A549 (cell line): ENCODE results near the gene FXYD7. TPM values are rescaled to one million over a fixed set of nuclear protein-coding genes. Genes with fewer than 3 reads are reported as not detected.
A peak's percentile ranks its signal among the peaks of the same experiment; 100 is the strongest.

ENCODE experiments used
- ATAC-seq, 2 experiments: fragments of 200-7000 bp in 1 of 2; fragments of >200 bp in 1 of 2; cut with Nextera tagmentation in 1 of 2; cut with Tn5 transposase in 1 of 2; 3 replicates each; pipeline versions ENCODE4 v1.8.0 to v1.9.1; 2018 to 2020; ENCODE audit warnings: mild to moderate bottlenecking in 1 of 2, moderate library complexity in 1 of 2
- CTCF ChIA-PET: fragments of 300-600 bp; sonication (Branson Sonifier 250); formaldehyde crosslinking; extraction: SDS; loops from one replicate; lab custom pipeline; 2021; ENCODE audit warnings: antibody characterized with exemption, inconsistent platforms; lab: Yijun Ruan, JAX
- POLR2A ChIA-PET: fragments of 350-600 bp; formaldehyde crosslinking; extraction: SDS; loops from one replicate; lab custom pipeline; 2021; ENCODE audit warnings: antibody characterized with exemption, inconsistent platforms; lab: Yijun Ruan, JAX
- DNase-seq, 2 experiments: peaks; one replicate each; pipeline versions ENCODE4 v3.0.0 to v3.0.0-alpha.2; 2011 to 2016; ENCODE audit warnings: low read depth in 1 of 2, low spot score in 1 of 2
- FAIRE-seq: peaks from 2 replicates; lab custom pipeline; 2011; peaks lifted over from hg19 to GRCh38; lab: Jason Lieb, UNC
- H3K27ac ChIP-seq, 2 experiments: fragments of >200 bp; sonication (Bioruptor Twin); formaldehyde crosslinking; 3 replicates each; pipeline ENCODE4 v1.5.1; 2016 to 2017
- H3K4me1 ChIP-seq: fragments of >200 bp; sonication (Bioruptor Twin); formaldehyde crosslinking; 3 replicates; pipeline ENCODE4 v1.6.1; 2016
- H3K4me2 ChIP-seq: fragments of >200 bp; sonication (Bioruptor Twin); formaldehyde crosslinking; 3 replicates; pipeline ENCODE4 v1.6.1; 2016
- H3K4me3 ChIP-seq: fragments of >200 bp; sonication (Bioruptor Twin); formaldehyde crosslinking; 3 replicates; pipeline ENCODE4 v1.5.1; 2016
- H3K9me3 ChIP-seq: fragments of >200 bp; sonication (Bioruptor Twin); formaldehyde crosslinking; 3 replicates; pipeline ENCODE4 v1.6.1; 2016
- BHLHE40 ChIP-seq: IDR thresholded peaks from 2 replicates; pipeline ENCODE4 v1.6.1; 2012; ENCODE audit warnings: low read depth, low read length, inconsistent platforms
- CBX8 ChIP-seq: fragments of 200-600 bp; sonication (generic); IDR thresholded peaks from 2 replicates; pipeline ENCODE4 v1.6.1; 2016
- CTCF ChIP-seq: fragments of >200 bp; sonication (Bioruptor Twin); formaldehyde crosslinking; IDR thresholded peaks from 3 replicates; pipeline ENCODE4 v1.5.1; 2016
- EHF ChIP-seq: fragments of 250-450 bp; sonication (Bioruptor Pico); IDR thresholded peaks from 2 replicates; pipeline ENCODE4 v1.5.0; 2020; ENCODE audit warnings: mild to moderate bottlenecking
- EHMT2 ChIP-seq: fragments of 200-600 bp; sonication (generic); IDR thresholded peaks from 2 replicates; pipeline ENCODE4 v1.6.1; 2016; ENCODE audit warnings: antibody characterized with exemption, low read depth, mild to moderate bottlenecking, moderate library complexity
- ESRRA ChIP-seq: fragments of 150-350 bp; IDR thresholded peaks from 2 replicates; pipeline ENCODE4 v1.6.1; 2014; ENCODE audit warnings: mild to moderate bottlenecking, low read length, borderline replicate concordance
- GATA3 ChIP-seq: IDR thresholded peaks from 2 replicates; pipeline ENCODE4 v1.6.1; 2012; ENCODE audit warnings: borderline replicate concordance
- HDAC2 ChIP-seq: fragments of 200-600 bp; sonication (generic); IDR thresholded peaks from 2 replicates; pipeline ENCODE4 v1.6.1; 2016
- HEYL ChIP-seq: fragments of 250-450 bp; sonication (Bioruptor Pico); IDR thresholded peaks from 2 replicates; pipeline ENCODE4 v1.8.0; 2021; ENCODE audit warnings: mild to moderate bottlenecking, moderate library complexity
- HOXA7 ChIP-seq: fragments of 250-450 bp; sonication (Bioruptor Pico); IDR thresholded peaks from 2 replicates; pipeline ENCODE4 v1.5.0; 2020; ENCODE audit warnings: mild to moderate bottlenecking, moderate library complexity
- JUNB ChIP-seq: fragments of >200 bp; sonication (Bioruptor Twin); formaldehyde crosslinking; IDR thresholded peaks from 2 replicates; pipeline ENCODE4 v1.6.1; 2016
- MAFK ChIP-seq: fragments of 450-650 bp; IDR thresholded peaks from 2 replicates; pipeline ENCODE4 v1.6.1; 2014; ENCODE audit not compliant: partially characterized antibody
- PHF8 ChIP-seq: fragments of 200-600 bp; sonication (generic); IDR thresholded peaks from 2 replicates; pipeline ENCODE4 v1.6.1; 2016; ENCODE audit warnings: low read depth, mild to moderate bottlenecking, antibody characterized with exemption, moderate library complexity, borderline replicate concordance
- RAD21 ChIP-seq, 2 experiments: fragments of >200 bp in 1 of 2; sonication (Bioruptor Twin) in 1 of 2; formaldehyde crosslinking in 1 of 2; IDR thresholded peaks in 1 of 2; conservative IDR thresholded peaks in 1 of 2; 2 replicates in 1 of 2; 3 replicates in 1 of 2; pipeline ENCODE4 v1.6.1; 2012 to 2018; ENCODE audit warnings: inconsistent platforms in 1 of 2
- RARB ChIP-seq: fragments of 250-450 bp; sonication (Bioruptor Pico); IDR thresholded peaks from 2 replicates; pipeline ENCODE4 v1.8.0; 2021; ENCODE audit warnings: mild to moderate bottlenecking, moderate library complexity
- SMC3 ChIP-seq: fragments of >200 bp; sonication (Bioruptor Twin); formaldehyde crosslinking; IDR thresholded peaks from 3 replicates; pipeline ENCODE4 v1.6.1; 2018; ENCODE audit warnings: inconsistent platforms
- SREBF2 ChIP-seq: fragments of 450-650 bp; IDR thresholded peaks from 2 replicates; pipeline ENCODE4 v1.6.1; 2014; ENCODE audit warnings: mild to moderate bottlenecking, moderate library complexity
- TFCP2L1 ChIP-seq: fragments of 250-450 bp; sonication (Bioruptor Pico); IDR thresholded peaks from 2 replicates; pipeline ENCODE4 v1.5.0; 2021; ENCODE audit warnings: mild to moderate bottlenecking
- ZFP36 ChIP-seq: fragments of 450-650 bp; IDR thresholded peaks from 2 replicates; pipeline ENCODE4 v1.6.1; 2014; ENCODE audit warnings: borderline replicate concordance; ENCODE audit not compliant: partially characterized antibody
- WGBS: methylation state at CpG from one replicate; pipeline ENCODE4 v1.1.6; 2017; ENCODE audit errors: missing lambda C conversion rate; 5-methylcytosine and 5-hydroxymethylcytosine counted together
- polyA plus RNA-seq, 4 experiments: library from polyadenylated mRNA; depleted of rRNA in 3 of 4; stranded (reverse); fragments of >200 nt; fragmentation: RNase III in 1 of 4; extraction: RNeasy Plus Mini Kit Qiagen cat#74134 plus additional on column Dnase treatment in 1 of 4; gene quantifications; 2 replicates in 3 of 4; 3 replicates in 1 of 4; pipeline ENCODE4 v1.2.3, GENCODE V29; 2011 to 2017
- TF ChIP-seq, protein P1 (sequence below): fragments of 250-450 bp; sonication (Bioruptor Pico); IDR thresholded peaks from 2 replicates; pipeline ENCODE4 v1.5.0; 2020; ENCODE audit warnings: low read depth, mild to moderate bottlenecking, moderate library complexity
- TF ChIP-seq, protein P2 (sequence below): IDR thresholded peaks from 2 replicates; pipeline ENCODE4 v1.6.1; 2012; ENCODE audit warnings: low read depth, borderline replicate concordance

FXYD7 gene
- polyA plus RNA-seq, 2 of the 4 experiments (the other 2 are of a cell fraction), result not detected

DNA sequence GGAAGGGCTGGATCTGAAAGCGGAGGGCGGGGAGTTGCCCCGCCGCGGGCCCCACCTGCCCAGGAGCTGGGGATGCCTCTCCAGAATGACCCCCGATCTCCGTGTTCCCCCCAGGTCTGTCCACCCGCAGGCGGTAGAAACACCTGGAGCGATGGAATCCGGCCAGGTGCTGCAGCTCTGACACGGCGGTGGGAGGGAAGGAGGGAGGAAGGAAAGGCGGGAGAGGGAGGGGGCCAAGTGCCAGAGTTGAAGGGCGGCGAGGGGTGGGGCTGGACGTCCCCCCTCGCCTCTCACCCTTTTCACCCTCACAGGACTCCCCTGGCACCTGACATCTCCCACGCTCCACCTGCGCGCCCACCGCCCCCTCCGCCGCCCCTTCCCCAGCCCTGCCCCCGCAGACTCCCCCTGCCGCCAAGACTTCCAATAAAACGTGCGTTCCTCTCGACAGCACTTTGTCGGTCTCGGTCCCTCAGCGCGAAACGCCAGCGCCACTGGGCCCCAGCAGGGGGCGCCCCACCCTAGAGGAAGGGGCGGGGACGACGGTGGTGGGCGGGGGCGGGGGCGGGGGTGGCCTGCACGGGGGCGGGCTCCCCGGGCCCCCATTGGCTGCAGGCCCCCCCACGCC lies 337 bp upstream of the FXYD7 start:
- ChIA-PET POLR2A (no interaction called here), CTCF (interaction anchor here (0.6 to 11.0 kb wide), 49 partner anchors 11 to 504 kb away, joined by 3 to 163 read pairs (median 4); partner anchors contain the start of genes FXYD3, FXYD5 and USF2)
- peaks cover 46% of the 10 kb centered on the region for H3K4me1 ChIP-seq
- peak overlapping the region; percentile 83 for H3K4me2 ChIP-seq
- ATAC-seq (peak; percentile 7 to 52; a peak in 4 of 6 replicates), DNase-seq (peak; percentile 74 to 83), FAIRE-seq (no peak)
- no peaks in the 10 kb centered on the region for H3K9me3 ChIP-seq
- no peak for TF ChIP-seq HDAC2
- peak; percentile 88 for TF ChIP-seq CTCF
- peak; percentile 60 for TF ChIP-seq SMC3
- peak; percentile 35 to 73 for TF ChIP-seq RAD21 (conservative IDR thresholded peaks at IDR 0.05 in 1 of 2, IDR thresholded peaks at IDR 0.05 in 1 of 2)
- TF ChIP-seq BHLHE40, result no peak
- WGBS, result 3% methylated on average over 19 of the region's 46 CpGs
- H3K4me3 ChIP-seq, result peak overlapping the region; percentile 36
- peak overlapping the region; percentile 4 to 59; a peak in 3 of 6 replicates for H3K27ac ChIP-seq

DNA sequence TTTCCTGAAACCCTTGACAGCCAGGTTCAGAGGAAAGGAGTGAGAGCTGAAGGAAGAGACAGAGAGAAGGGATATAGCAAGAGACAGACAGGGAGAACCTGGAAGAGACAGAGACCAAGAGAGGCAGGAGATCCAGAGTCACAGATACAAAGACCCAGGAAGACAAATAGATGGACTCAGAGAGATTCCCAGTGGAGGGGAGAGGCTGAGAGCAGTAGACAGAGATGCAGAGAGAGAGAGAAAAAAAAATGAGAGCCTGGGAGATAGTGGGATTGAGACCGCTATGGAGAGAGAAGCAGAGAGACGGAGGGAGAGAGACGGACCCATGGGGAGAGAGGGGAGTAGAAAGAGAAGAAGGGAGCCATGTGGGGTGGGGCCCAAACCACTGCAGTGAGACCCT lies 763 bp downstream of the FXYD7 start:
- ATAC-seq, result no peak
- FAIRE-seq, result no peak
- Histone ChIP-seq H3K9me3 (no peaks in the 10 kb centered on the region), H3K4me1 (peaks cover 46% of the 10 kb centered on the region), H3K4me2 (0 out of 3 replicates have a peak overlapping the region, but pooled peaks have one; percentile 83), H3K4me3 (no peak overlapping the region), H3K27ac (no peak overlapping the region)
- 26% methylated on average over 3 of the region's 3 CpGs for WGBS
- POLR2A ChIA-PET, result no interaction called here
- TF ChIP-seq HOXA7 (CRISPR knock-in tag) (no peak), ESRRA (no peak), EHMT2 (no peak), TFCP2L1 (CRISPR knock-in tag) (no peak), RARB (CRISPR knock-in tag) (no peak), GATA3 (no peak), MAFK (no peak), ZFP36 (no peak), EHF (CRISPR knock-in tag) (no peak), RAD21 (conservative IDR thresholded peaks at IDR 0.05 in 1 of 2, IDR thresholded peaks at IDR 0.05 in 1 of 2) (no peak), CBX8 (no peak), PHF8 (no peak), JUNB (no peak), SREBF2 (no peak), HEYL (no peak)
- TF ChIP-seq, protein P1, sequence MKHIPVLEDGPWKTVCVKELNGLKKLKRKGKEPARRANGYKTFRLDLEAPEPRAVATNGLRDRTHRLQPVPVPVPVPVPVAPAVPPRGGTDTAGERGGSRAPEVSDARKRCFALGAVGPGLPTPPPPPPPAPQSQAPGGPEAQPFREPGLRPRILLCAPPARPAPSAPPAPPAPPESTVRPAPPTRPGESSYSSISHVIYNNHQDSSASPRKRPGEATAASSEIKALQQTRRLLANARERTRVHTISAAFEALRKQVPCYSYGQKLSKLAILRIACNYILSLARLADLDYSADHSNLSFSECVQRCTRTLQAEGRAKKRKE (CRISPR knock-in tag), result no peak
- TF ChIP-seq, protein P2, sequence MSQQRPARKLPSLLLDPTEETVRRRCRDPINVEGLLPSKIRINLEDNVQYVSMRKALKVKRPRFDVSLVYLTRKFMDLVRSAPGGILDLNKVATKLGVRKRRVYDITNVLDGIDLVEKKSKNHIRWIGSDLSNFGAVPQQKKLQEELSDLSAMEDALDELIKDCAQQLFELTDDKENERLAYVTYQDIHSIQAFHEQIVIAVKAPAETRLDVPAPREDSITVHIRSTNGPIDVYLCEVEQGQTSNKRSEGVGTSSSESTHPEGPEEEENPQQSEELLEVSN, result no peak
- TF ChIP-seq, all 56 proteins: peak for 0
- DNase-seq, result no peak
- CTCF ChIA-PET, result interaction anchor here (0.6 to 11.0 kb wide), 14 partner anchors 8 to 295 kb away, joined by 3 to 163 read pairs (median 4); partner anchors contain the start of genes FXYD3, FXYD5, LGI4 and USF2
